GM19023 (cell line): ENCODE data around the gene GLB1L2.
"Not testable (repeated sequence)": the region's sequence is repeated elsewhere in the genome, so short reads cannot be mapped to it uniquely, and the experiment has no call there.

Source experiments
- ATAC-seq: cut with Tn5 transposase; IDR thresholded peaks from one replicate; pipeline ENCODE4 v1.9.1; 2021; ENCODE audit warnings: mild to moderate bottlenecking, moderate library complexity; ENCODE audit not compliant: unreplicated experiment

GLB1L2 gene

GRCh38 chr11:134331354-134332188 is at the start of gene GLB1L2:
TSS of gene GLB1L2 (plus strand) at chr11:134331988. CDS start at chr11:134332062, 74 bp downstream.
- ATAC-seq = peak; percentile 77

- no peak for ATAC-seq
Observed at GRCh38 chr11:134282121-134283045, 49.4 kb upstream of the GLB1L2 start.

- ATAC-seq = no peak
Observed at GRCh38 chr11:134283461-134284230, 48.1 kb upstream of the GLB1L2 start.

- ATAC-seq = not testable (repeated sequence)
Observed at GRCh38 chr11:134284349-134284748, 47.4 kb upstream of the GLB1L2 start.

- ATAC-seq = no peak
Observed at GRCh38 chr11:134287561-134287960, 44.2 kb upstream of the GLB1L2 start.

- ATAC-seq = no peak
Observed at GRCh38 chr11:134288486-134288885, 43.3 kb upstream of the GLB1L2 start.

- no peak for ATAC-seq
Observed at GRCh38 chr11:134289167-134289566, 42.6 kb upstream of the GLB1L2 start.

- no peak for ATAC-seq
Observed at GRCh38 chr11:134289789-134290188, 42.0 kb upstream of the GLB1L2 start.

GRCh38 chr11:134290646-134291045 is 41.1 kb upstream of the GLB1L2 start:
- ATAC-seq = no peak

- ATAC-seq = no peak
Observed at GRCh38 chr11:134291196-134291595, 40.6 kb upstream of the GLB1L2 start.

GRCh38 chr11:134292661-134293060 is 39.1 kb upstream of the GLB1L2 start:
- no peak for ATAC-seq

- ATAC-seq = no peak
Observed at GRCh38 chr11:134293119-134294113, 38.4 kb upstream of the GLB1L2 start.

GRCh38 chr11:134294664-134295063 is 37.1 kb upstream of the GLB1L2 start:
- no peak for ATAC-seq

GRCh38 chr11:134312223-134312622 is 19.6 kb upstream of the GLB1L2 start:
- no peak for ATAC-seq

GRCh38 chr11:134312807-134313206 is 19.0 kb upstream of the GLB1L2 start:
- no peak for ATAC-seq

- no peak for ATAC-seq
Observed at GRCh38 chr11:134313379-134313778, 18.4 kb upstream of the GLB1L2 start.

- no peak for ATAC-seq
Observed at GRCh38 chr11:134313821-134314607, 17.8 kb upstream of the GLB1L2 start.

- no peak for ATAC-seq
Observed at GRCh38 chr11:134317103-134317502, 14.7 kb upstream of the GLB1L2 start.

GRCh38 chr11:134321373-134321772 is 10.4 kb upstream of the GLB1L2 start:
- not testable (repeated sequence) for ATAC-seq
